ENCODE results near the gene ENPP7. TPM values are rescaled to one million over a fixed set of nuclear protein-coding genes. Genes with fewer than 3 reads are reported as not detected.

ENPP7 gene
- total RNA-seq, 1 donor from 2014 or later = not detected

DNA sequence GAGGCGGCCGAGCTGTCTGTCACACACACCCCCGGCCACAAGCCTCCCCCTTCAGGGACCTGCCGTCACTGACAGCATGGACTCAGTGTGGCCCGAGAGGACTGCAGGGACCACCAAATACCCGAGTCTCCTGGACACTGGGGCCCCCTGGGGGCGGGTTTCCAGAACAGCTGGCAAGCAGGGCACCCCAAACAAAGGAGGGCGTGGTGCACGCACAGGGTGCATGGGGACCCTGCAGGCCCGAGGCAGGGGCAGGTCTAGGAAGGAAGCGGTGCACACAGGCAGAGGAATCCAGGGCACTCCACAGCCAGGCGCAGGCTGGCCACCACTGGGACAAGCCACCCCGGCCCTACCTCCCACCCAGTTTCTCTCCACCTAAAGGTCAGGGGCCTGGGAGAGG is 28.7 kb upstream of the ENPP7 start:
- FAIRE-seq (no peak), DNase-seq (ENCODE audit: low spot score in 2 of 2) (no peak)

DNA sequence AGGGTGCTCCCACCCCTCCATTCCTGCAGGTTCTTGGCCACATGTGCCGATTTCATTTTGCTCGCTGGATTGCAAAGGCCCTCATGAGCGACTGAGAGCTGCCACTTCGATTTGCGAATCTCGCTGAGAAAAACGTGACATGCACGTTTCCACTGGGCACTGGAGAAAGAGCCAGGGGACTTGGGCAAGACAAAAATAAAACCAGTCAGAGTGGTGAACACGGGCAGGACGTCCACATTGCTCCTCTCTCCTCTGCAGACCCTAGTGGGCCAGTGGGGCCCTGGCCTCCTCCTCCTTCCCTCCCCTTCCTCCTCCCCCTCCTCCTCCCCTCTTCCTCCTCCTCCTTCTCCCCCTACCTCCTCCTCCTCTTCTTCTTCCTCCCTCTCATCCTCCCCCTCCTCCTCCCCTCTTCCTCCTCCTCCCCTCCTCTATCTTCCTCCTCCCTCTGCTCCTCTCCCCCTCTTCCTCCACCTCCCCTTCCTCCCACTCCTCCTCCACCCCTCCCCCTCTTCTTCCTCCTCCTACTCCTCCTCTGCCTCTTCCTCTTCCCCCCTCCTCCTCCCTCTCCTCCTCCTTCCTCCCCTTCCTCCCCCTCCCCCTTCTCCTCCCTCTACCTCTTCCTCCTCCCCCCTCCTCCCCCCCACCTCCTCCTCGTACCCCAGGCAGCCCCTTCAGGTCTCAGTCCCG is 28.1 kb upstream of the ENPP7 start:
- FAIRE-seq (no peak), DNase-seq (ENCODE audit: low spot score in 2 of 2) (no peak)

DNA sequence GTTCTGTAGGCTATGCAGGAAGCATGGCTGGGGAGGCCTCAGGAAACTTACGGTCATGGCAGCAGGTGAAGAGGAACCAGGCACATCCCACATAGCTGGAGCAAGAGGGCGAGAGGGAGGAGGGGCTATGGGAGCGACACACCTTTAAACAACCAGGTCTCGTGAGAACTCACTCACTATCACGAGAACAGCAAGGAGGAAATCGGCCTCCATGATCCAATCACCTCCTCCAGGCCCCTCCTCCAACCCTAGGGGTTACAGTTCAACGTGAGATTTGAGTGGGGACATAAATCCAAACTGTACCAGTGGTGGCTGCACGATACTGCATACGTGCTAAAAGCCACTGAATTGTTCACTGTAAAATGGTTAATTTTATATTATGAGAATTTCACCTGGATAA is 26.1 kb upstream of the ENPP7 start:
- DNase-seq (ENCODE audit: low spot score in 2 of 2) (no peak), FAIRE-seq (no peak)

GRCh38 chr17:79705674-79706073 is 25.1 kb upstream of the ENPP7 start:
- DNase-seq (ENCODE audit: low spot score in 2 of 2) = no peak
- FAIRE-seq = no peak

GRCh38 chr17:79706931-79707850 is 23.6 kb upstream of the ENPP7 start:
- DNase-seq (ENCODE audit: low spot score in 2 of 2) (no peak), FAIRE-seq (no peak)

DNA sequence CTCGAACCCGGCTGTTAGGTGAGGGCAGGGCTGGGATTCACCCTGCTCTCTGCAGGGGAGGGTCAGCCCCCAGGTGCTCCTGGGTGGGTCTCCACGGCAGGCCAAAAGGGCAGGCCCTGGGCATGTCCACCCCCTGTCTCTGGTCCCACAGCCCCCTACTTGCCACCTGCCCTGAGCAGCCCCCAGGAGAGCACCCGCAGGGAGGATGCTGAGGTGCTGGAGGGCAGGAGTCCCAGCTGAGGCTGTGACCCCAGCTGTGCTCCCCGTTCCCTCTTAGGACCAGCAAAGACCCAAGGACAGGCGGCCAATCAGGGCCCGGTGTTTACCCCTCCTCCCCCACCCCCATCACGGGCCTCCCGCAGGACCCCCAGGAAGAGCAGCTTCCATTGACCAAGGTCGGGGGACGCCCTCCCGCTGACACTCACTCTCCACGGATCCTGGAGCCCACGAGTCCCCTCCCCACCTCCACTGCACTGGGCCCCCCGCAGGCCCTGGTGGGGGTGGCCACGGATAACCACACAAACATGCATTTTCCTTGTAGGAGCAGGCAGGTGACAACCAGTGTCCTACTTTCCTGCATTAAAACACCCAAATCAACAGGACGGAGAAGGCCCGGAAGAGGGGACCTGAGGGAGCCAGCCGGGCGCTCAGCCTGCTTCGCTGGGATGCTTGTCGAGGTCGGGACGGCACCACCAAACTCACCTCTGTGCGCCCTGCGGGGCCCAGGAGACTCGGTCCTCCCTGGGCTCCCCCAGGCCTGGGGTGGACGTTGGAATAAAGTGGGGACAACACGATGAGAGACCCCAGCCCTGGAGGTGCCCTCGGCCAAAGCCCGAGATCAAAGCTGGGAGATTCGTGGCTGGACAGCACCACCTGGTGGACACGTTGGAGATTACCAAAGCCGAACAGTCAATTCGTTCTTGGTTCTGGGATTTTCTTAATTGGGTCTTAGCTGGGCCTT is 22.5 kb upstream of the ENPP7 start:
- no peak for FAIRE-seq
- peak; percentile 63 to 75 for DNase-seq (ENCODE audit: low spot score in 2 of 2)

- FAIRE-seq = no peak
- DNase-seq (ENCODE audit: low spot score in 2 of 2) = no peak
Measured at GRCh38 chr17:79711715-79712305, 18.9 kb upstream of the ENPP7 start.

DNA sequence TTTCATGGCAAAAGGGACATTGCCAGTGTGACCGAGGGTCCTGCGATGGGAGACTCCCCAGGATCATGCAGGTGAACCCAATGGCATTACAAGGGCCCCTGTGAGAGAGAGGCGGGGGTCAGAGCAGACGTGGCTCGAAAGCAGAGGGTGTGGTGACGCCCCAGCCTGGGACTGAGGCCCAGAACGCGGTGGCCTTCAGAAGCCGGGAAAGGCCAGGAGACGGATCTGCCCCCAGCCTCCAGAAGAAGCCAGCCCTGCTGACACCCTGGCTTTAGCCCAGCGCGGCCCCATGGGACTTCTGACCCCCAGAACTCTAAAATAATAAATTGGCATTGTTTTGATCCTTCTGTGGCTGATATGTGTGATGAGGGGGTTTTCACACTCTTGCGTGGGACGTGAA is 17.4 kb upstream of the ENPP7 start:
- no peak for DNase-seq (ENCODE audit: low spot score in 2 of 2)
- FAIRE-seq = no peak

DNA sequence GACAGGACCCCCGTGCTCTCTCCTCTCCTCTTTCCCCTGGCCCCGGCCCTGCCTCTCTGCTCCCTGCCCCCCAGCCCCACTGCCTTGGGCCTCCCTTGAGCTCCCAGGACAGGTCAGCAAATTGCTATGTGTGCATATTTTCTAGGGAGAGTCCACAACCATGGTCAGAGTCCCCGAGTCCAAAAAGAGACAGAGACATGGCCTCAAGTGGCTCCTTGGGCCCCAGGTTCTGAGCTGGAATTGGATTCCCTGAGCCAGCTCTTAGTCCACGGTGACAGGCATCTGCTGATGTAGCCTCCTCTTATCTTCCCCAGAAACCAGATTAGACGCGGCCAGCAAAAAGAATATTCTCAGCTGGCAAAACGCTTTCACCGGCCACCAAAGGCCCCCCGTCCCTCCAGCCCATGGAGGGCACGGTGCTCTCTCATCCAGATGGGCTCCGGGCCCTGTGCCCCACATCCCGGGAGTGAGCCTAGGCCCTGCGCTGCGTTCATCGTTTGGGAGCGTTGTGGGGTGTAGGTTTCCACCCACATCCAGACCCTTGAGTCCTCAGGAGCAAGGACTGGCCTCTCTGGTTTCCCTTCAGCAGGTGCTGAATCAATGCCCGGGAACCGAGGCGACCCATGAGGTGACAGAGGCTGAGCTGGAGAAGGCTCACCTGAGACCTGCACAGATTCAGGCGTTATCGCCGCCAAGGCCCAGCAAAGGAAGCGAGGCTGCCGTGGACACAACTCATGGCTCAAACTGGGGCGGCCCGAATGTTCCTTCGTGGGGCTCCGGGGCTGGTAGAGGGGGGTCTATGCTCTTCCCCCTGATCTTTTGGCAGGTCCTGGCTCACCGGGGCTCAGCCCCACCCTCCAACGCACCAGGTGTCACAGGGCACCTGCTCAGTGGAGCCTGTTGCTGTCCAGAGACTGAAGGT is 16.3 kb upstream of the ENPP7 start:
- FAIRE-seq = no peak
- DNase-seq (ENCODE audit: low spot score in 2 of 2) = no peak

- FAIRE-seq (no peak), DNase-seq (ENCODE audit: low spot score in 2 of 2) (no peak)
Measured at GRCh38 chr17:79715098-79715942, 15.4 kb upstream of the ENPP7 start.

DNA sequence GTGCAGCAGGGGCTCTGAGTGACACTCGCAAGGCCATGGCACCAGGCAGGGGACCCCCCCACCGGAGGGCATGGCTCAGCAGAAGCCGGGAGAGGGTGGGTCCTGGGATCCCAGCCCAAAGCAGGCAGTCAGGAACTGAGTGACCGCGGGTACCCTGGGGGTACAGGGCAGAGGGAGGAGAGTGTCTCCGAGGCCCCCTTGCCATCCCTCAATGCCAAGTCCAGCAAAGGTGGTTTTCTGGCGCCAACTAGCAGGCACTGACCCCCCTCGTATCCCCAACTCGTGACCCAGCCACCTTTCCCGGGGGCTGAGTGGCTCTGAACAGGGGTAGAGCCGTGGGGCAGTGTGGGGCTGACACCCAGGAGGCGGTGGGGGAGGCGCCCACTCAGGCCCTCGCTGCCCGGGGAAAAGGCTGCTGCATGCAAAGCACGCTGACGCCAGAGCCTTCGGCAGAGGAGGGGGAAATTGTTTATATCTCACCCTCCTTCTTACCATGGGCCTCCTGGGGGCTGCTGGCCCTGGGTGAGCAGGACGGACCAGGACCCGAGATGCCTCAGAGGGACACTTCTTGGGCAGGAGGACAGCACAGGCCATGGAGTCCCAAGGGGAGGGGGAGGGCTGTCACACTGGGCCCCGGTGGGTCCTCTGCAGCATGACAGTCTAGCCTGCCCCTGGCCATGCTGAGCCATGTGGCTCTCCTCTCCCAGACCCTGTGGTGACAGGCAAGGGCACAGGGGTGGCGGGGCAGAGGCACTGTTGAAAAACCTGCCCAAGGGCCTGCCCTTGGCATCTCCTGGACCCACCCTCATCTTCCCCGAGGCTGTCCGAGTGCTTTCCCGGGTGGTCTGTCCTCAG is 14.6 kb upstream of the ENPP7 start:
- FAIRE-seq (no peak), DNase-seq (ENCODE audit: low spot score in 2 of 2) (no peak)

DNA sequence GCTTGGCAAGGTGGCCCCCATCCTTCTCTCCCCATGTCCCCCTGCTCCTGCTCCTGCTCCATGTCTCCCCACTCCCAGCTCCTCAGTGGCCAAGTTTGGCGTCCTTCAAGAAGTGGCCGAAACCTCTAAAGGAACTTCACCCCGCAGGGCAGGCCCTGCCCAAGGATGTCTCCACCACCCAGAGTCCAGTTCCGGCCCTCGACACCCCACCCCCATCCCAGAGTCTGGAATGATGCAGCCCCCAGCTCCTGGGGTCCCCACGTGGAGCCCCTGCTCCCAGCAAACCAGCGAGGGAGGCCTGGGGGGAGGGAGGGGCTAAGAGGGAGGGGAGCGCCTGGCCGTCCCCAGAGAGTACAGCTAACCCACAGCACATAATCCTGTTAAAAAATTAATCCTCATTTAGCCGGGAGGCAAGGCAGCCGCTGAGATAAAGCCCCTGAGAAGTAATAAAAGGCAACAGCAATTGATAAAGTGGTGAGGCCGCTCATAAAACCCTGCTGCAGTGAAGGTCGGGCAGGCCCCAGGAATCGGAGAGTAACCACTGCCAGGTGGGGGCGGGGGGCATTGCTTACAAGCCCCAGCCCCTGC is 9.9 kb upstream of the ENPP7 start:
- no peak for FAIRE-seq
- no peak for DNase-seq (ENCODE audit: low spot score in 2 of 2)

GRCh38 chr17:79721993-79722671 is 8.6 kb upstream of the ENPP7 start:
- FAIRE-seq = no peak
- no peak for DNase-seq (ENCODE audit: low spot score in 2 of 2)

DNA sequence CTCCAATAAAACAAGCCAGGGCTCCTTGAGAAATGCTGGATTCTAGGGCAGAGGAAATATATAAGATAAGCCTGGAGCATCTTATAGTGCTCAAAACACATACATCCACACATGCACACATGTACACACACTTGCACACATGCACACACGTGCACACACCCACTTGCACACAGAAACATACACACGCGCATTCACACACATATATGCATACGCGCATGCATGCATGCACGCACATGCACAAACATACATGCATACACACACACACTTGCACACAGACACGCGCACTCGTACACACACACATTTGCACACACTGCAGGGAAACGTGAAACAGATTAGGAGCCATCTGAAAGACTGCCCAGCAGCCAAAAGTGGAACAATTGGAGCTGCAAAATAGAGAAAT is 8.0 kb upstream of the ENPP7 start:
- DNase-seq (ENCODE audit: low spot score in 2 of 2) (no peak), FAIRE-seq (no peak)

GRCh38 chr17:79728169-79728907 is 2.4 kb upstream of the ENPP7 start:
- DNase-seq (ENCODE audit: low spot score in 2 of 2) = peak; percentile 92 to 96
- FAIRE-seq = peak; percentile 15

Data from frontal cortex (tissue), 4 donors.